HG03432 (cell line): ENCODE measurements around the gene PHACTR3.

Source experiments
- ATAC-seq: cut with Tn5 transposase; IDR thresholded peaks from one replicate; pipeline ENCODE4 v1.9.1; 2021; ENCODE audit warnings: mild to moderate bottlenecking, moderate library complexity; ENCODE audit not compliant: unreplicated experiment

PHACTR3 gene

GRCh38 chr20:59667981-59668515, 63.7 kb downstream of the PHACTR3 start:
- ATAC-seq, result no peak

- no peak for ATAC-seq
Observed at GRCh38 chr20:59668926-59669850, 64.8 kb downstream of the PHACTR3 start.

- ATAC-seq, result no peak
Observed at GRCh38 chr20:59670786-59671492, 66.6 kb downstream of the PHACTR3 start.

- ATAC-seq, result no peak
Observed at GRCh38 chr20:59671661-59672471, 67.5 kb downstream of the PHACTR3 start.

- ATAC-seq, result no peak
Observed at GRCh38 chr20:59672576-59672975, 68.2 kb downstream of the PHACTR3 start.

- no peak for ATAC-seq
Observed at GRCh38 chr20:59673288-59673997, 69.1 kb downstream of the PHACTR3 start.

- no peak for ATAC-seq
Observed at GRCh38 chr20:59673998-59674445, 69.7 kb downstream of the PHACTR3 start.

- no peak for ATAC-seq
Observed at GRCh38 chr20:59676126-59676850, 71.9 kb downstream of the PHACTR3 start.

GRCh38 chr20:59676851-59677182, 72.5 kb downstream of the PHACTR3 start:
- ATAC-seq, result no peak

GRCh38 chr20:59677586-59677985, 73.2 kb downstream of the PHACTR3 start:
- no peak for ATAC-seq

GRCh38 chr20:59678288-59678687, 73.9 kb downstream of the PHACTR3 start:
- no peak for ATAC-seq

- ATAC-seq, result no peak
Observed at GRCh38 chr20:59678951-59679350, 74.6 kb downstream of the PHACTR3 start.

GRCh38 chr20:59680148-59680650, 75.9 kb downstream of the PHACTR3 start:
- ATAC-seq, result no peak

GRCh38 chr20:59680852-59681251, 76.5 kb downstream of the PHACTR3 start:
- ATAC-seq, result no peak

- no peak for ATAC-seq
Observed at GRCh38 chr20:59682603-59683002, 78.3 kb downstream of the PHACTR3 start.

- no peak for ATAC-seq
Observed at GRCh38 chr20:59683181-59683580, 78.8 kb downstream of the PHACTR3 start.

GRCh38 chr20:59684685-59685242, 80.4 kb downstream of the PHACTR3 start:
- no peak for ATAC-seq

- no peak for ATAC-seq
Observed at GRCh38 chr20:59686404-59687346, 82.3 kb downstream of the PHACTR3 start.
